GM12891 (cell line): ENCODE measurements around the gene ADCY1.

Source experiments
- PAX5 ChIP-seq: IDR thresholded peaks from 2 replicates; pipeline ENCODE4 v1.6.1; 2011; ENCODE audit warnings: low read length, moderate library complexity, mild to moderate bottlenecking; ENCODE audit not compliant: insufficient read depth, severe bottlenecking
- POLR2A ChIP-seq: IDR thresholded peaks from 2 replicates; pipeline ENCODE4 v1.6.1; 2011; ENCODE audit warnings: low read depth, low read length, control low read depth
- POLR2AphosphoS5 ChIP-seq: IDR thresholded peaks from 2 replicates; pipeline ENCODE4 v1.6.1; 2011; ENCODE audit warnings: low read depth, low read length, control low read depth
- SPI1 ChIP-seq: IDR thresholded peaks from 2 replicates; pipeline ENCODE4 v1.6.1; 2011; ENCODE audit warnings: low read depth, low read length, control low read depth
- TAF1 ChIP-seq: IDR thresholded peaks from 2 replicates; pipeline ENCODE4 v1.6.1; 2011; ENCODE audit warnings: low read depth, low read length, control low read depth

- TF ChIP-seq POLR2A (no peak), SPI1 (no peak), PAX5 (no peak), POLR2AphosphoS5 (no peak), TAF1 (no peak)
Observed at GRCh38 chr7:45704683-45705016, 130.5 kb downstream of the ADCY1 start.
